Natural killer cell (primary cell): ENCODE data around the gene HES3. TPM values are rescaled to one million over a fixed set of nuclear protein-coding genes. Genes with fewer than 3 reads are reported as not detected.

Source experiments
- ATAC-seq, 3 donors: fragments of 150-1000 bp in 2 of 3; fragments of 200-7000 bp in 1 of 3; cut with Tn5 transposase; 1 replicate in 1 of 3; 2 replicates in 2 of 3; pipeline ENCODE4 v1.10.0; 2021; ENCODE audit warnings: mild to moderate bottlenecking in 2 of 3, moderate library complexity in 2 of 3
- DNase-seq, 2 donors: peaks; one replicate each; pipeline versions ENCODE4 v3.0.0 to v3.0.0-alpha.2; 2013 to 2021; ENCODE audit warnings: mixed read lengths in 1 of 2
- H3K27ac ChIP-seq: one replicate; pipeline ENCODE4 v1.5.1; 2013; ENCODE audit warnings: mild to moderate bottlenecking, low read length
- H3K27me3 ChIP-seq: one replicate; pipeline ENCODE4 v1.6.1; 2013; ENCODE audit warnings: low read length; ENCODE audit not compliant: control insufficient read depth, insufficient read depth
- H3K36me3 ChIP-seq: one replicate; pipeline ENCODE4 v1.6.1; 2013; ENCODE audit warnings: low read length; ENCODE audit not compliant: control insufficient read depth, insufficient read depth
- H3K4me1 ChIP-seq: one replicate; pipeline ENCODE4 v1.6.1; 2013; ENCODE audit warnings: low read length; ENCODE audit not compliant: control insufficient read depth, insufficient read depth
- H3K4me3 ChIP-seq: one replicate; pipeline ENCODE4 v1.5.1; 2013; ENCODE audit warnings: low read length
- H3K9me3 ChIP-seq: one replicate; pipeline ENCODE4 v1.6.1; 2013; ENCODE audit warnings: low read length; ENCODE audit not compliant: control insufficient read depth, insufficient read depth
- H3K27ac Mint-ChIP-seq, 2 donors: one replicate each; pipeline ENCODE4 v1.8.0; 2022; ENCODE audit warnings: mild to moderate bottlenecking in 2 of 2, mixed read lengths in 2 of 2, moderate library complexity in 1 of 2
- H3K27me3 Mint-ChIP-seq, 2 donors: one replicate each; pipeline ENCODE4 v1.8.0; 2022; ENCODE audit warnings: low read depth in 2 of 2, mixed read lengths in 2 of 2
- H3K36me3 Mint-ChIP-seq: one replicate; pipeline ENCODE4 v1.8.0; 2022; ENCODE audit warnings: mixed read lengths
- H3K4me1 Mint-ChIP-seq, 2 donors: one replicate each; pipeline ENCODE4 v1.8.0; 2022; ENCODE audit warnings: mixed read lengths in 2 of 2
- H3K4me3 Mint-ChIP-seq: one replicate; pipeline ENCODE4 v1.8.0; 2022; ENCODE audit warnings: mild to moderate bottlenecking, moderate library complexity, mixed read lengths
- H3K9me3 Mint-ChIP-seq, 2 donors: one replicate each; pipeline ENCODE4 v1.8.0; 2022; ENCODE audit warnings: mixed read lengths in 2 of 2
- CTCF ChIP-seq: fragments of 200-600 bp; IDR thresholded peaks from one replicate; pipeline ENCODE4 v1.8.0; 2022; ENCODE audit warnings: antibody characterized with exemption
- WGBS: methylation state at CpG from one replicate; pipeline ENCODE4 v1.1.7; 2013; ENCODE audit warnings: missing lambda C conversion rate; ENCODE audit not compliant: insufficient coverage; 5-methylcytosine and 5-hydroxymethylcytosine counted together
- intact Hi-C: fragments of 100-400 bp; cut with micrococcal nuclease; formaldehyde crosslinking; loops from one replicate; pipeline ENCODE4 v1.14.2; 2022
- total RNA-seq, 4 donors: library from RNA; stranded (reverse); fragments of 120-200 nt in 1 of 4; gene quantifications; one replicate each; pipeline versions ENCODE4 v1.2.3 to v1.2.4, GENCODE V29; 2013 to 2022

HES3 gene
- total RNA-seq, 3 donors from 2014 or later (not counting 1 experiment from before 2014, with no cell fraction given), result not detected

GRCh38 chr1:6259491-6260362, 15.7 kb downstream of the HES3 start:
- Mint-ChIP-seq H3K36me3 (no peaks in the 10 kb centered on the region), H3K4me1 (peaks cover 0 to 11% of the 10 kb centered on the region in 2 donors), H3K27ac (peak overlapping the region in 1 of 2 donors; percentile 54), H3K9me3 (no peaks in the 10 kb centered on the region), H3K27me3 (no peaks in the 10 kb centered on the region), H3K4me3 (peak overlapping the region; percentile 66)
- peak; percentile 80 to 89 for DNase-seq
- intact Hi-C loops, result loop anchor here (1.0 kb wide), 1 partner anchor 35 kb away; no protein-coding TSS in a partner anchor
- peak; percentile 77 to 81 (median 77) for ATAC-seq
- no peak for TF ChIP-seq CTCF
- WGBS, result 9% methylated on average over 41 of the region's 46 CpGs
- Histone ChIP-seq H3K27ac (no peak overlapping the region), H3K36me3 (no peaks in the 10 kb centered on the region), H3K4me3 (peak overlapping the region; percentile 53), H3K27me3 (peaks cover 2% of the 10 kb centered on the region), H3K9me3 (no peaks in the 10 kb centered on the region), H3K4me1 (peaks cover 21% of the 10 kb centered on the region)

- Histone ChIP-seq H3K4me1 (peaks cover 21% of the 10 kb centered on the region), H3K36me3 (no peaks in the 10 kb centered on the region), H3K4me3 (peak overlapping the region; percentile 53), H3K27ac (no peak overlapping the region), H3K9me3 (no peaks in the 10 kb centered on the region), H3K27me3 (peaks cover 2% of the 10 kb centered on the region)
- H3K36me3 Mint-ChIP-seq, result no peaks in the 10 kb centered on the region
- no peak overlapping the region for H3K27ac Mint-ChIP-seq
- WGBS, result under 1% methylated on average over 61 of the region's 61 CpGs
- DNase-seq (peak; percentile 26 to 47), ATAC-seq (peak; percentile 33 to 59 (median 55))
- no peaks in the 10 kb centered on the region for H3K27me3 Mint-ChIP-seq
- no peaks in the 10 kb centered on the region for H3K9me3 Mint-ChIP-seq
- peaks cover 0 to 11% of the 10 kb centered on the region in 2 donors for H3K4me1 Mint-ChIP-seq
- no peak overlapping the region for H3K4me3 Mint-ChIP-seq
- no peak for TF ChIP-seq CTCF
- intact Hi-C loops, result loop anchor here (1.0 kb wide), 1 partner anchor 34 kb away; no protein-coding TSS in a partner anchor
These were observed 16.5 kb downstream of the HES3 start for GRCh38 chr1:6260433-6260934.

GRCh38 chr1:6260961-6261614, 17.1 kb downstream of the HES3 start, which contains the start of gene GPR153:
GPR153 (minus strand) TSS chr1:6261098; CDS start chr1:6254905, 6,193 bp downstream.
- H3K27ac Mint-ChIP-seq, result peak within 1 kb of the TSS in 1 of 2 donors; percentile 54
- peak within 1 kb of the TSS; percentile 53 for H3K4me3 ChIP-seq
- no peak within 1 kb of the TSS for H3K27ac ChIP-seq
- peaks cover 21% of the 10 kb centered on the region for H3K4me1 ChIP-seq
- no peaks in the 10 kb centered on the region for H3K9me3 ChIP-seq
- H3K27me3 Mint-ChIP-seq, result no peaks in the 10 kb centered on the region
- peak within 1 kb of the TSS; percentile 76 for H3K4me3 Mint-ChIP-seq
- peak; percentile 50 to 67 for DNase-seq
- no peaks in the 10 kb centered on the region for H3K36me3 ChIP-seq
- peak; percentile 62 to 71 (median 70) for ATAC-seq
- peaks cover 0 to 11% of the 10 kb centered on the region in 2 donors for H3K4me1 Mint-ChIP-seq
- peaks cover 2% of the 10 kb centered on the region for H3K27me3 ChIP-seq
- intact Hi-C loops, result loop anchor here (1.0 kb wide), 1 partner anchor 33 kb away; no protein-coding TSS in a partner anchor
- H3K36me3 Mint-ChIP-seq, result no peaks in the 10 kb centered on the region
- no peaks in the 10 kb centered on the region for H3K9me3 Mint-ChIP-seq
- TF ChIP-seq CTCF, result no peak
- 1% methylated on average over 78 of the region's 78 CpGs for WGBS
